ENCODE results near the gene BBIP1. TPM values are rescaled to one million over a fixed set of nuclear protein-coding genes. Genes with fewer than 3 reads are reported as not detected.

The BBIP1 gene
- total RNA-seq, 1 experiment from 2014 or later = 12.0 TPM

DNA sequence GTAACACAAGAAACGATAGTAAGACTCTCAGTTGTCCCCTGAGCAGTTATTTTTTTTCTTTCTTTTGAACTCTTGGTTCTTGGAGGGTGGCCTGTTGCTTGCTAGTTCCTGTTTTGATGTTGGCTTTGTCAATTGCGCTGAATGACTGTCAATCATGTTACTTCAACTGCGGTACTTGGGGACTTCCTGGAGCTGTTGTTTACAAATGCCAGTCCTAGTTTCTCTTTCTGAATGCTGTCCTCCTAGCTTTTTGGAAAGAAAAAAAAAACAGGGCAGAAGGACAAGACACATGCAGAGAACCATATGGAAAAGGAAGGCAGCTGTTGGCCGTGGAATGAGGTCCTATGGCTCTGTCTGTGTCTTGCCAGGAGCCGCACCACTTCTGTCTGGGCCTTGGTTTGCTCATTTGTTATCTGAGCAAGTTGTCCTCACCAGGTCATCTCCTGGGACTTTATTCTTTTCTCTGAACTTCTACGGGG lies 54.3 kb downstream of the BBIP1 start:
- BruUV-seq (replicated peaks) = no TSS peak
- H3K9ac ChIP-seq (ENCODE audit: low read length) = no peak overlapping the region
- no peaks in the 10 kb centered on the region for H3K9me2 ChIP-seq (replicated peaks; ENCODE audit: low read length)
- CTCF ChIA-PET = interaction anchor here (0.7 kb wide), 1 partner anchor 65 kb away, joined by 3 read pairs; no protein-coding TSS in a partner anchor
- no peaks in the 10 kb centered on the region for H3F3A ChIP-seq (ENCODE audit: low read length, unreplicated experiment)
- POLR2A ChIA-PET (ENCODE audit: unreplicated experiment) = no interaction called here
- H3K9me3 ChIP-seq (ENCODE audit: low read length) = no peaks in the 10 kb centered on the region
- no peak overlapping the region for H3K4me3 ChIP-seq (ENCODE audit: low read length)
- intact Hi-C loops (cut with micrococcal nuclease) = loop anchor here (5.0 kb wide), 1 partner anchor 42 kb away; no protein-coding TSS in a partner anchor
- H3K36me3 ChIP-seq (ENCODE audit: low read depth, low read length) = no peaks in the 10 kb centered on the region
- H4K20me1 ChIP-seq (ENCODE audit: low read length) = no peaks in the 10 kb centered on the region
- H2AFZ ChIP-seq (ENCODE audit: low read length) = peak overlapping the region; percentile 36; the same call in 1 of the 2 replicates
- H3K4me1 ChIP-seq (ENCODE audit: insufficient read depth, low read length) = peaks cover 20% of the 10 kb centered on the region
- peak overlapping the region; percentile 73 for H3K4me2 ChIP-seq (ENCODE audit: low read length)
- ATAC-seq (no peak), DNase-seq (no peak)
- no peaks in the 10 kb centered on the region for H3K79me2 ChIP-seq (ENCODE audit: low read length)
- H3K27me3 ChIP-seq (ENCODE audit: low read length) = no peaks in the 10 kb centered on the region
- peak overlapping the region; percentile 74 for H3K27ac ChIP-seq (ENCODE audit: low read length)
- TF ChIP-seq EZH2phosphoT487 (IDR thresholded peaks at IDR 0.05; ENCODE audit: borderline replicate concordance, low read length) (no peak), EZH2 (IDR thresholded peaks at IDR 0.05; ENCODE audit: low read length, unreplicated experiment) (no peak)
- TF ChIP-seq, protein P1, sequence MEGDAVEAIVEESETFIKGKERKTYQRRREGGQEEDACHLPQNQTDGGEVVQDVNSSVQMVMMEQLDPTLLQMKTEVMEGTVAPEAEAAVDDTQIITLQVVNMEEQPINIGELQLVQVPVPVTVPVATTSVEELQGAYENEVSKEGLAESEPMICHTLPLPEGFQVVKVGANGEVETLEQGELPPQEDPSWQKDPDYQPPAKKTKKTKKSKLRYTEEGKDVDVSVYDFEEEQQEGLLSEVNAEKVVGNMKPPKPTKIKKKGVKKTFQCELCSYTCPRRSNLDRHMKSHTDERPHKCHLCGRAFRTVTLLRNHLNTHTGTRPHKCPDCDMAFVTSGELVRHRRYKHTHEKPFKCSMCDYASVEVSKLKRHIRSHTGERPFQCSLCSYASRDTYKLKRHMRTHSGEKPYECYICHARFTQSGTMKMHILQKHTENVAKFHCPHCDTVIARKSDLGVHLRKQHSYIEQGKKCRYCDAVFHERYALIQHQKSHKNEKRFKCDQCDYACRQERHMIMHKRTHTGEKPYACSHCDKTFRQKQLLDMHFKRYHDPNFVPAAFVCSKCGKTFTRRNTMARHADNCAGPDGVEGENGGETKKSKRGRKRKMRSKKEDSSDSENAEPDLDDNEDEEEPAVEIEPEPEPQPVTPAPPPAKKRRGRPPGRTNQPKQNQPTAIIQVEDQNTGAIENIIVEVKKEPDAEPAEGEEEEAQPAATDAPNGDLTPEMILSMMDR (conservative IDR thresholded peaks at IDR 0.05; ENCODE audit: low read depth, low read length) = no peak

DNA sequence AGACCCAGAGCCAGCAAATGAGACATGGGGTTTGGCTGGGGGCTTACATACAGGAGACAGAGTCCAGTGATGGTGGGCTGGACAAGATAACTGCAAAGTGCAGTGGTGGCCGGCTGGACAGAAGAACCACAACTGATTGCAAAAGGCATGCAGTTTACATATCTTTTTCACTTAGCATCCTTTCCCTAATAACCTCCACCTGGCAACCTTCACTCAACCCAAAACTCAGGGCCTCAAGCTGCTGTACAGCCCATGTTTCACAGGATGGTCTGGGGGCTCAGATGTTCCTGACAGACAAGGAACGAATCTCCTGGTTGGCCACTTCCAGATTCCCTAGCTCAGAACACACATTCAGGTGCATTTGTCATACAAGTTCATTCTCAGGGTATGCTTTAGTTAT lies 55.0 kb downstream of the BBIP1 start:
- TF ChIP-seq EZH2phosphoT487 (IDR thresholded peaks at IDR 0.05; ENCODE audit: borderline replicate concordance, low read length) (no peak), EZH2 (IDR thresholded peaks at IDR 0.05; ENCODE audit: low read length, unreplicated experiment) (no peak)
- TF ChIP-seq, protein P1 (conservative IDR thresholded peaks at IDR 0.05; ENCODE audit: low read depth, low read length) = no peak
- intact Hi-C loops (cut with micrococcal nuclease) = no loop called here
- Histone ChIP-seq H3K9ac (ENCODE audit: low read length) (no peak overlapping the region), H3K9me3 (ENCODE audit: low read length) (no peaks in the 10 kb centered on the region), H3K79me2 (ENCODE audit: low read length) (no peaks in the 10 kb centered on the region), H3K27ac (ENCODE audit: low read length) (no peak overlapping the region), H2AFZ (ENCODE audit: low read length) (no peak overlapping the region), H3K4me2 (ENCODE audit: low read length) (no peak overlapping the region), H4K20me1 (ENCODE audit: low read length) (no peaks in the 10 kb centered on the region), H3K27me3 (ENCODE audit: low read length) (no peaks in the 10 kb centered on the region), H3K4me3 (ENCODE audit: low read length) (no peak overlapping the region), H3K4me1 (ENCODE audit: insufficient read depth, low read length) (peaks cover 20% of the 10 kb centered on the region), H3K9me2 (replicated peaks; ENCODE audit: low read length) (no peaks in the 10 kb centered on the region), H3F3A (ENCODE audit: low read length, unreplicated experiment) (no peaks in the 10 kb centered on the region), H3K36me3 (ENCODE audit: low read depth, low read length) (no peaks in the 10 kb centered on the region)
- ChIA-PET POLR2A (ENCODE audit: unreplicated experiment) (no interaction called here), CTCF (no interaction called here)
- no TSS peak for BruUV-seq (replicated peaks)
- no peak for ATAC-seq
- no peak for DNase-seq

DNA sequence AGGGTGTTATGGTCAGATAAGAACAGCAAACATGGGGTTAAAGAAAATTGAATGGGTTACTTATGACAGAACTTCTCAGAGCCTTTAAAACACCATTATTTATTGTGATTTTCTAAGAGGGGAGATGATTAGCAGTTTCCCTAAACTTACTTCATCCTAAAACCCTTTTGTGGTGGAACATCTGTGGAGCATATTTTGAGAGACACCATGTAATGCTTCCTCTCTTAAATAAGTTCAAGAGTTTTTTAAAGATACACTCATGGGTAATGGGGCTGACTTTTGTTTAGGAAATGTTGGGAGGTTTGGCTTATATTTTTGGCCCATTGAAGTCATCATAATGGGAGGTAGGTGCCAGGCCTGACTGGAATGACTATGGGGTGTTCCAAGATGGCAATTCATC lies 55.6 kb downstream of the BBIP1 start:
- Histone ChIP-seq H3K27ac (ENCODE audit: low read length) (no peak overlapping the region), H3K36me3 (ENCODE audit: low read depth, low read length) (no peaks in the 10 kb centered on the region), H3K4me3 (ENCODE audit: low read length) (no peak overlapping the region), H3F3A (ENCODE audit: low read length, unreplicated experiment) (no peaks in the 10 kb centered on the region), H3K9me2 (replicated peaks; ENCODE audit: low read length) (no peaks in the 10 kb centered on the region), H4K20me1 (ENCODE audit: low read length) (no peaks in the 10 kb centered on the region), H3K9me3 (ENCODE audit: low read length) (no peaks in the 10 kb centered on the region), H3K79me2 (ENCODE audit: low read length) (no peaks in the 10 kb centered on the region), H3K4me2 (ENCODE audit: low read length) (no peak overlapping the region), H3K4me1 (ENCODE audit: insufficient read depth, low read length) (peaks cover 20% of the 10 kb centered on the region), H2AFZ (ENCODE audit: low read length) (no peak overlapping the region), H3K27me3 (ENCODE audit: low read length) (no peaks in the 10 kb centered on the region), H3K9ac (ENCODE audit: low read length) (no peak overlapping the region)
- POLR2A ChIA-PET (ENCODE audit: unreplicated experiment) = no interaction called here
- CTCF ChIA-PET = no interaction called here
- ATAC-seq = no peak
- intact Hi-C loops (cut with micrococcal nuclease) = no loop called here
- no TSS peak for BruUV-seq (replicated peaks)
- DNase-seq = no peak
- TF ChIP-seq, protein P1 (conservative IDR thresholded peaks at IDR 0.05; ENCODE audit: low read depth, low read length) = no peak
- TF ChIP-seq EZH2 (IDR thresholded peaks at IDR 0.05; ENCODE audit: low read length, unreplicated experiment) (no peak), EZH2phosphoT487 (IDR thresholded peaks at IDR 0.05; ENCODE audit: borderline replicate concordance, low read length) (no peak)

Measured in PC-3 (cell line).